HG03571 (cell line): ENCODE measurements around the gene KCNJ14.
"Not testable (repeated sequence)": the region's sequence is repeated elsewhere in the genome, so short reads cannot be mapped to it uniquely, and the experiment has no call there.

Experiments
- ATAC-seq: cut with Tn5 transposase; IDR thresholded peaks from one replicate; pipeline ENCODE4 v1.9.1; 2021; ENCODE audit not compliant: unreplicated experiment

Gene KCNJ14

DNA sequence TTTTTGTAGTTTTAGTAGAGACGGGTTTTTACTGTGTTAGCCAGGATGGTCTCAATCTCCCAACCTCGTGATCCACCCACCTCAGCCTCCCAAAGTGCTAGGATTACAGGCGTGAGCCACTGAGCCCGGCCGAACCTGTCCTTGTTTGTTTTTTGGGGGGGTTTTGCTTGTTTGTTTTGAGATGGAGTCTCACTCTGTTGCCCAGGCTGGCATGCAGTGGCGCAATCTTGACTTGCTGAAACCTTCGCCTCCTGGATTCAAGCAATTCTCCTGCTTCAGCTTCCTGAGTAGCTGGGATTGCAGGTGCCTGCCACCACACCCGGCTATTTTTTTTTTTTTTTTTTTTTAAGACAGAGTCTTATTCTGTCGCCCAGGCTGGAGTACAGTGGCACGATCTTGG lies 31.3 kb downstream of the KCNJ14 start:
- not testable (repeated sequence) for ATAC-seq

GRCh38 chr19:48487544-48487943 lies 32.2 kb downstream of the KCNJ14 start:
- ATAC-seq, result no peak

DNA sequence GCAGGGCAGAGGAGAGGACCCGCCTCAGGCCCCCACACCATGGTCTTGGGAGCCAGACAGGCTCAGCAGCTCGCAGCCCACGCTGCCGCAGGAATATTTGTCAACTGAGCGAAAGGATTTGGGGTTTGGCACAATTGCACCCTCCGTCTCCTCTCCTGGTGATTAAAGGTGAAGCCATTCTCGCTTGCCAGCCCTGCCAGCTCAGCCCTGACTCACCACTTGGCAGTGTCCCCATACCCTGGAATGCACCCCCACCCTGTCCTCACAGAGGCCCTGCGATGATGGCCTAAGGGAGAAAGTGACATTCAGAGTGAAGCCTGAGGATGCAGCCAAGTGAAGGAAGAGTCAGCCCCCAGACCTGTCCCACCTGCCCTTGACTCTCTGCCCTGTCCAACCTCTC lies 32.6 kb downstream of the KCNJ14 start:
- no peak for ATAC-seq

DNA sequence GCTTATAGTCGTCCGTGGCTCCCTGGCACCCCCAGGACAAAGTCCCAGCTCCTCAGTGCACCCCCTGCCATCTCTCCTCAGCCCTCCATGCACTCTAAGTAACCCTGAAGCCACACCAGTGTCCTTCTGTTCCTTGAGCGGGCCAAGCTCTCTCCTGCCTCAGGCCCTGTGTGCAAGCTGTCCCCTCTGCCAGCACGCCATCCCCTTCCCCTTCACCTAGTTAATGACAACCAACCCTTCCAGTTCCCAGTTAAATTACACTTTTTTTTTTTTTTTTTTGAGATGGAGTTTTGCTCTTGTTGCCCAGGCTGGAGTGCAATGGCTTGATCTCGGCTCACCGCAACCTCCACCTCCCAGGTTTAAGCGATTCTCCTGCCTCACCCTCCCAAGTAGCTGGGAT lies 33.1 kb downstream of the KCNJ14 start:
- not testable (repeated sequence) for ATAC-seq

DNA sequence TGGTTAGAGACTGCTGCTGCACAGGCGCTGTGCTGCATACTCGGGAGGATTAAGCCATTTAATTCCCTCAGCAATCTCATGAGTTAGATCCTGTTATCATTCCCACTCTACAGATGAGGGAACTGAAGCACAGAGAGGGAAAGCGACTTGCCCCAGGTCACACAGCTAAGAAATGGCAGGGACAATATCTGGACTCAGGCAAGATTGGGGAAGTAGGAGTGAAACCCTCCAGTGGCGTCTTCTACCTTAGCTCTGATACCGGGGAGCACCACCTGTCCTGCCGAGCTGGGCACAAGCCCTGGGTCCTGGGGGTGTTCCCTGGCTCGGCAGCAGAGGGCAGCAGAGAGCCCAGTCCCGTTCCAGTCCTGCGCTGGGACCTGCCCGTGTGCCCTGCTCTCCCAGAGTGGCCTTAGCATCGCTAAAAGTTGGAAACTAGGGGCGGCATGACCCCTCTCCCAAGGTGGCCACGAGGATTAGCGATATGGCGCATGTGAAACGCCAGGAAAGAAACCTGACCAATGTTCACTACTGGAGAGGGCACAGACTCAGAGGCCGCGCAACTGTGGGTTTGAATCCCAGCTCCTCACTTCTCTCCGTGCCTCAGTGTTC lies 34.3 kb downstream of the KCNJ14 start:
- ATAC-seq, result no peak

DNA sequence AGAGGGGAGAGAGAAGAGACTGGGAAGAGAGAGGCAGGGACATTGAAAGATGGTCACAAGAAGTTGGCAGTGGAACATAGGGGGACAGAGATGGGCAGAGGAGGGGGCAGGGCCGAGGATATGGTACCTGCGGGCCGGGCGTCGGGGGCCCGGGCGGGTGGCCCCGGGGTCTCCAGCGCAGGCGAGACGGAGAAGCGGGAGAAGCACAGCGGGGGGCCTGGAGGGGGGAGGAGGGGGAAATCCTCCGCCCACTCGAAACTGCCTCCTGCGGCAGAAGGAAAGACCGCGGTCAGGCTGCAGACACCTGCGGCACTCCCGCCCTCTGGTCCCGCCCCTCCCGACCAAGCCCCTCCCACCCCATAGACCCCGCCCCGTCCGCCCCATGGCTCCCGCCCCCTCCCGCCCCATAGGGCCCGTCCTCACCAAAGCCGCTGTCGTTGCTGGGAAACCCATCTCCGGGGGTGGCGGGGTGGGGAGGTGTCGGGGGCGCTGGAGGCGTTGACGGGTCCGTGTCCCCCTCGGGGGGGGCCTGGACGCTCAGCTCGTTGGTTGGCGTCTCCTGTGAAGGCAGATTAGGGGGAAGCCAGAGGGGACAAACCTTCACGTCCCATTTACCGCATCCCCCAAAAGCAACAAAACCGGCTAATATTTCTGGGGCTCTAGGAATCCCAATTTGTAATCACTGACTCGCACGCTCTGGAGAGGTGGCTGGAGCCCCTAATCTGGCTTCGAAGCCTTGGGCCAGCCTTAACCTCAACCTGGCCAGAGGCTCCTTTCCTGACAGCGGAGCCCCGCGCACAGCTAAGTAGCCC lies 35.8 kb downstream of the KCNJ14 start:
- no peak for ATAC-seq

DNA sequence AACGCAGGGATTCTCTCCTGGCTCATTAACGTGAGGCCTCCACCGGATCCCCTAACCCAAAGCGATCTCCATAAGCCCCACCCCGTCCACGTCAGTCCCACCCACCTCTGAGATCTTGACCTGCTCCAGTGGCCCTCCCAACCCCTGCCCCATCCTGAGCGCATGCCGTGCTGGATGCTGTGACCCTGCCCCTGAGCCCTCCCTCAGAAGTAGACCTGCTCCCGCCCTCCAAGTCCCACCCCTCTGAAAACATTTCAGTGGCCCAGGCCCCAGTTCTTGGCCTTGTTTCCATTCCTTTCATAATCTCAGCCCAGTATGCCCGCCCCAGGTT lies 36.4 kb downstream of the KCNJ14 start:
- ATAC-seq, result no peak

DNA sequence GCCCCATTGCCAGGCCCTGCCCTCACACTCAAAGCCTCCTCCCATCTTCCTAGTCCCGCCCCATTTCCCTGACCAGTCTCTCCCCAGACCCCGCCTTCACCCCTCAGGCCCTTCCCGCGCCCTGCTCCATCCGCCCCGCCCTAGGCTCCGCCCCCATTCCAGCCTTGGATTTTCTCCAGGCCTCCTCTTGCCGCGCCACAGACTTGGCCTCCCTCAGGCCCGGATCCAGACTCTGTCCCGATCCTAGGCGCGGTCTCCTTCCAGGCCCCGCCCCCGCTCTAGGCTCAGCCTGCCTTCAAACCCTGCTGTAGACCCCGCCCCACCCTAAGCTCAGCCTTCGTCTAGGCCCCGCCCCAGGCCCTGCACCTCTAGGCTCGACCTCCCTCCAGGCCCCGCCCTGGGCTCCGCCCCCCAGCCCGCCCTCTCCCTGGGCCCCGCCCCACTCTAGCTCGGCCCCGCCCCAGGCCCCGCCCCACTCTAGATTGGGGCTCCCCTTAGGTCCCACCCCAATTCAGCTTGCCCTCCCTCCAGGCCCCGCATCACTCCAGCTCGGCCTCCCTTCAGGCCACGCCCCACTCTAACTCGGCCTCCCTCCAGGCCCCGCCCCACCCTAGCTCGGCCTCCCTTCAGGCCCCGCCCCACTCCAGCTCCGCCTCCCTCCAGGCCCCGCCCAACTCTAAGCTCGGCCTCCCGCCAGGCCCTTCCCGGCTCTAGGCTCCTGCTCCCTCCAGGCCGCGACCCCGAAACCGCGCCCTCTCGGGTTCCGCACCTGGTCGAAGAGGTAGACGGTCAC lies 37.7 kb downstream of the KCNJ14 start:
- peak; percentile 71 for ATAC-seq

DNA sequence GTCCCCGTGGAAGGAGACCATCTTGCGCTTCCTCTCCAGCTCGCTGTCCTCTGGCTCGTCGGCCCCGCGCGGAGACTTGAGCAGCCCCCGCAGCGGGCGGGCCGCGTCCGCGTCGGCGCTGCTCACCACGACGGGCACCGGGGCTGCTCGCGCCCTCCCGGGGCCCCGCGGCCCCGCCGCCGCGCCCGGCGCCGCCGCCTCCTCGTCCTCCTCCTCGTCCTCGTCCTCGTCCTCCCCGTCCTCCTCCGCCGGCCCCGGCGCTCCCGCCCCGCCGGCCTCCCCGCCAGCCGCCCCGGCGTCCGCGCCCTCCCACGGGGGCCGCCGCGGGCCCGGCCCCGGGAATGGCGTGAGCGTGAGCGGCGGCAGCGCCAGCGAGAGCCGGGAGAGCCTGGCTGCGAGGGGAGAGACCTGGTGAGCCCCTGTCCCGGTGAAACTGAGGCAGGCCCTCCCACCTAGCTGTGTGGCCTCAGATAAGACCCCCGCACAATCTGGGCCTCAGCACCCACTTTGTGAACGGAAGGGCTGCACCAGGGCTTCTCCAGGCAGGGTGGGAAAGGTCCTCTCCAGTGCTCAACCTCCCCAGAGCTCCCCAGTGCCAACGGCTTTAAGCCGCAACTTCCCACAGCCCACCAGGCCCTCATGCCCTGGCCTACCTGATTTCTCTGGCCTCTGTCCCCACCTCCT lies 38.5 kb downstream of the KCNJ14 start:
- ATAC-seq, result no peak

DNA sequence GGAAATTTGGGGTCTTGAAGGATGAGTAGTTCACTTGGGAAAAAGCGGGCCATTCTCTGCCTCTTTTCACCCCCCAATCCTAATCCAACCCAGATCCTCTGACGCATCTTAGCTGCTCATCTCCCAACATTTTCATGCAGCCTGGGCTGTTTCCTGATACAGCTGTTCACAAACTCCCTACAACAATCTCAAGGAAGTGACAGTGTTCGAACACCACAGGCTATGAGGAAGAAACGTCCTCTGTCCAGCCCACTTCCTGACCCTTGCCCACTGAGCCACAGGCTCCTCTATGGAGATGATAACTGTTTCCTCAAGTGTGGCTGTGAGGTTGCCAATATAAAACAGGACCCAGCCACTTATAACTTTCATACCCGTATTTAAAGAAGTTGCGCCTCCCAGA lies 40.0 kb downstream of the KCNJ14 start:
- no peak for ATAC-seq

DNA sequence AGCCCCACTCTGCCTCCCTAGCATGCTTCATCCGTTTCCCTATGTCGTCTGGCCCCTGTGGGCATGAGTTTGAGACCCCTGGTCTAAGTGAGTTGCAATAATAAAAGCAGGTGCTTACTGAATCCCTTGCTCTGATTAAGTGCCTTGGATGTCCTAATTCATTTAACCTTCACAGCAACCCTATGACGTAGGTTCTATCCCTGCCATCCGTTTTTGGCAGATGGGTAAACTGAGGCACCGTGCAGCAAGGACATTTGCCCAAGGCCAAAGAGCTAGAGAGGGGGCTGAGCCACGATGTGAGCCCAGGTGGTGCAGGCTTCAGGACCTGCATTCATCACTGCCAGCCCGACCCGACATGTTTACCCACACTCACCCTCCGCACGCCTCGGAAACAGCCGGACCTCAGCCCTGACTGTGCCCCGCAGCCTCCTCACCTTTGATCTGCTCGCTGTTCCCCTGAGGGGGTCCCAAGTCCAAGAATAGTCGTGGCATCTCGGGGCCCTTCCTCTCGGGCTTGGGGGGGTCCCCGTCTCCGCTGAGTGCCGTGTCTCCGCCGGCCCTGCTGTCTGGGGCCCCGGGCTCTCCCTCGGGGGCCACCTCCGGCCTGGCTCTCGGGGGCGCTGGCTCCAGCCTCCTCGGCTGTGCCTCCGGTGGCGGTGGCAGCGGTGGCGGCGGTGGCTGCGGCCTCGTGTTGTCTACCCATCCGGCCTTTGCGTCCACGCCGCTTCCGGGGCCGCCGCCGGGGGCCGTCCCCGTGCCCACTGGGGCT lies 41.8 kb downstream of the KCNJ14 start:
- no peak for ATAC-seq

DNA sequence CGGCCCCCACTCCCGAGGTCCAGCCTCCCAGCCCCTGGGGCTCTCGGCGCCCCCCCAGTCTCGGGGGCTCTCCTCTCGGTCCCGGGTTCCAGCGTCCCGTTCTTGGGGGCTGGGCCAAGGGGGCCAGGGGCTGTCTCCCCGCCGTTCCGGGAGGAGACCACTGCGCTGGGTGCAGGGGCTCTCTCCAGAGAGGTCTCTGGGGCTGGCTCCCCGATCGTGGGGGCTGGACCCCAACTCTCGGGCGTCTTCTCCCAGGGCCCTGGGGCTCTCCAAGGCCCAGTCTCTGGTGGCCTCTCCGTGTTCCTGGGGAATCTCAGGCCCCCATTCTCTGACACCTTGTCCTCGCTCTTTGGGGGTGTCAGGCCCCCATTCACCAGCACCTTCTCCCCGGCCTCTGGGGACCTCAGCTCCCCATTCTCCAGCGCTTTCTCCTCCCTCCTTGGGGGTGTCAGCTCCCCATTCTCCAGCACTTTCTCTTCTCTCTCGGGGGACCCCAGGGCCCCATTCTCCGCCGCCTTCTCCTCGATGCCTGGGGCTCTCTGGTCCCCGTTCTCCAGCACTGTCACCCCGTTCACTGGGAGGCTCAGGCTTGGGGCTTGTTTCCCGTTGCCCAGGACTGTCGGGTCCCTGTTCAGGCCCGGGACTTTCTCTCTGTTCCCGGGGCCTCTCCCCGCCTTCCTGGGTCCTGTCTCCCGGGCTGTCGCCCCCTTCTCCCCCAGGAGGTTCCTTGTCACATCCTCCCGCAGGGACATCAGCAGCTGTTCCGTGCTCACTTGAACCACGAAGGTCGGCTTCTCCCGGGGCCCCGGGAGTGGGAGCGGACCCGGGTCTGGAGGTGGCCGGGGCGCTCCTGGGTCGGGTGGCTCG lies 42.6 kb downstream of the KCNJ14 start:
- ATAC-seq, result no peak

- no peak for ATAC-seq
Observed at GRCh38 chr19:48498595-48499311, 43.4 kb downstream of the KCNJ14 start.

- no peak for ATAC-seq
Observed at GRCh38 chr19:48499316-48500090, 44.1 kb downstream of the KCNJ14 start.

GRCh38 chr19:48500830-48501493 lies 45.6 kb downstream of the KCNJ14 start:
- no peak for ATAC-seq

DNA sequence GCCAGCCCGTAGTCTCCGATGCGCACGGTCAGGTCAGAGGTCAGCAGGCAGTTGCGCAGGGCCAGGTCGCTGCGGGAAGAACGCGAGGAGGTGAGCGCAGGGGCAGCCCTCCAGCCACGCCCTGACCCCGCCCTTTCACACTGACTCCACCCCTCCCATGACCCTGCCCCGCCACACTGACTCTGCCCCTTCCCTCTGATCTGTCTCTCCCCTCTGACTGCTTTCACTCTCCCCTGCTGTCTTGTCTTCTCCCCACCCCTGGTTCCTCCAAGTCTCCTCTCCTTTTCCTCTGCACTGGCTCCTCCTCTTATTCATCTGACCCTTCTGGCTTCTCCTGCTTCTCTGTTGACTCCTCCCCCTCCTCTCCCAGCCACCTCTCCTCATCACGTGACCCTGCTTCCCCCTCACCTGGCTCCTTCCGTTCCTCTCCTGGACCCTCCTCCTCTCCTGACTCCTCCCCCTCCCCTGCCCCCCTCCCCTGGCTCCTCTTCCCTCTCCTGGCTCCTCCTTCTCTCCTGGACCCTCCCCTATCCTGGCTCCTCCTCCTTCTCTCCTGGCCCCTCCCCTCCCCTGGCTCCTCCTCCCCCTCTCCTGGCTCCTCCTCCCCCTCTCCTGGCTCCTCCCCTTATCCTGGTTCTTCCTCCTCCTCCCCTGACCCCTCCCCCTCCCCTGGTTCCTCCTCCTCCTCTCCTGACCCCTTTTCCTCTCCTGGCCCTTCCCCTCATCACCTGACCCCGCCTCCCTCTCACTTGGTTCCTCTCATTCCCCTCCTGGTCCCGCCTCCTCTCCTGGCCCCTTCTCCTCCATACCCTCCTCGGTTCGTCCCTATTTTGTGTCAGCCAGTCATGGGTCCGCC lies 46.3 kb downstream of the KCNJ14 start:
- no peak for ATAC-seq
